SK-N-SH treated with all-trans-retinoic acid at 6 μM for 48 hours (cell line): Measurements from ENCODE around the gene GLRB.

Experiments used
- ARNTL ChIP-seq: fragments of 450-650 bp; formaldehyde crosslinking; IDR thresholded peaks from 2 replicates; pipeline ENCODE4 v1.5.0; 2020; ENCODE audit warnings: low read depth, mild to moderate bottlenecking, moderate library complexity, borderline replicate concordance
- ESRRG ChIP-seq: fragments of 250-450 bp; sonication (Bioruptor Pico); IDR thresholded peaks from 2 replicates; pipeline ENCODE4 v1.6.1; 2021; ENCODE audit warnings: mild to moderate bottlenecking
- OSR1 ChIP-seq: fragments of 250-450 bp; sonication (Bioruptor Pico); IDR thresholded peaks from 2 replicates; pipeline ENCODE4 v1.8.0; 2022; ENCODE audit warnings: moderate library complexity, mild to moderate bottlenecking, inconsistent platforms
- PPARA ChIP-seq: fragments of 250-450 bp; sonication (Bioruptor Pico); IDR thresholded peaks from 2 replicates; pipeline ENCODE4 v1.5.0; 2020; ENCODE audit warnings: mild to moderate bottlenecking, borderline replicate concordance
- TOX ChIP-seq: fragments of 250-450 bp; sonication (Bioruptor Pico); IDR thresholded peaks from 2 replicates; pipeline ENCODE4 v1.8.0; 2021; ENCODE audit warnings: mild to moderate bottlenecking, moderate library complexity, borderline replicate concordance
- ZFP3 ChIP-seq: fragments of 250-450 bp; sonication (Bioruptor Pico); IDR thresholded peaks from 2 replicates; pipeline ENCODE4 v1.5.0; 2020; ENCODE audit warnings: mild to moderate bottlenecking, moderate library complexity
- ZFP30 ChIP-seq: fragments of 450-650 bp; formaldehyde crosslinking; IDR thresholded peaks from 2 replicates; pipeline ENCODE4 v1.5.0; 2022; ENCODE audit warnings: mild to moderate bottlenecking, moderate library complexity
- ZNF565 ChIP-seq: fragments of 450-650 bp; formaldehyde crosslinking; conservative IDR thresholded peaks from 2 replicates; pipeline ENCODE4 v1.5.0; 2020; ENCODE audit warnings: low read depth, mild to moderate bottlenecking, moderate library complexity
- ZNF70 ChIP-seq: fragments of 450-650 bp; formaldehyde crosslinking; IDR thresholded peaks from 2 replicates; pipeline ENCODE4 v1.5.0; 2020; ENCODE audit warnings: mild to moderate bottlenecking, moderate library complexity
- ZNF8 ChIP-seq: fragments of 450-650 bp; formaldehyde crosslinking; IDR thresholded peaks from 2 replicates; pipeline ENCODE4 v1.5.0; 2020; ENCODE audit warnings: mild to moderate bottlenecking, moderate library complexity
- TF ChIP-seq, protein P1 (sequence below): fragments of 250-450 bp; sonication (Bioruptor Pico); IDR thresholded peaks from 2 replicates; pipeline ENCODE4 v1.8.0; 2021; ENCODE audit warnings: low read depth, mild to moderate bottlenecking, moderate library complexity, borderline replicate concordance
- TF ChIP-seq, protein P2 (sequence below): fragments of 250-450 bp; sonication (Bioruptor Pico); IDR thresholded peaks from 2 replicates; pipeline ENCODE4 v1.5.1; 2020; ENCODE audit warnings: low read depth, mild to moderate bottlenecking, moderate library complexity

DNA sequence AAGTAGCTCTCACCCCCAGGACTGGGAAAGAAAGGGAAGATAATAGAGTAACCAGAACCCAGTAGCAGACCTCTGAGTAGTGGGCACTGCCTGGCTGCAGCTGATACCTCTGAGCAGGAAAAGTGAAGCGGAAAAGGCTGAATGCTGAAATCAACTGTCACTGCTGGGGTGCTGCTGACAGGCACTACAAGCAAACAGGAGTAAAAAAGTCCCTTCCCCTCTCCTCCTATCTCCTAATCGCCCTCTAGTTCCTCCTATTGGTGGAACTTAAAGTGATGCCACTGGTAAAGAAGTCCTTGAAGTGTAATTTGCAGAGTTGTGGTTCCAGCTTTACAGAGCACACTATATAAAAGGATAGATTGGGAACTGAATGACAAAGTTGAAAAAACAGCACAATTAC lies 32.8 kb upstream of the GLRB start:
- TF ChIP-seq ESRRG: no peak
- TF ChIP-seq PPARA (CRISPR knock-in tag): no peak
- TF ChIP-seq OSR1 (CRISPR knock-in tag): no peak
- TF ChIP-seq ARNTL (CRISPR knock-in tag): no peak
- no peak for TF ChIP-seq ZFP30
- TF ChIP-seq, protein P1, sequence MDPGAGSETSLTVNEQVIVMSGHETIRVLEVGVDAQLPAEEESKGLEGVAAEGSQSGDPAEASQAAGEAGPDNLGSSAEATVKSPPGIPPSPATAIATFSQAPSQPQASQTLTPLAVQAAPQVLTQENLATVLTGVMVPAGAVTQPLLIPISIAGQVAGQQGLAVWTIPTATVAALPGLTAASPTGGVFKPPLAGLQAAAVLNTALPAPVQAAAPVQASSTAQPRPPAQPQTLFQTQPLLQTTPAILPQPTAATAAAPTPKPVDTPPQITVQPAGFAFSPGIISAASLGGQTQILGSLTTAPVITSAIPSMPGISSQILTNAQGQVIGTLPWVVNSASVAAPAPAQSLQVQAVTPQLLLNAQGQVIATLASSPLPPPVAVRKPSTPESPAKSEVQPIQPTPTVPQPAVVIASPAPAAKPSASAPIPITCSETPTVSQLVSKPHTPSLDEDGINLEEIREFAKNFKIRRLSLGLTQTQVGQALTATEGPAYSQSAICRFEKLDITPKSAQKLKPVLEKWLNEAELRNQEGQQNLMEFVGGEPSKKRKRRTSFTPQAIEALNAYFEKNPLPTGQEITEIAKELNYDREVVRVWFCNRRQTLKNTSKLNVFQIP (CRISPR knock-in tag): no peak
- no peak for TF ChIP-seq ZNF565 (CRISPR knock-in tag)
- TF ChIP-seq, protein P2, sequence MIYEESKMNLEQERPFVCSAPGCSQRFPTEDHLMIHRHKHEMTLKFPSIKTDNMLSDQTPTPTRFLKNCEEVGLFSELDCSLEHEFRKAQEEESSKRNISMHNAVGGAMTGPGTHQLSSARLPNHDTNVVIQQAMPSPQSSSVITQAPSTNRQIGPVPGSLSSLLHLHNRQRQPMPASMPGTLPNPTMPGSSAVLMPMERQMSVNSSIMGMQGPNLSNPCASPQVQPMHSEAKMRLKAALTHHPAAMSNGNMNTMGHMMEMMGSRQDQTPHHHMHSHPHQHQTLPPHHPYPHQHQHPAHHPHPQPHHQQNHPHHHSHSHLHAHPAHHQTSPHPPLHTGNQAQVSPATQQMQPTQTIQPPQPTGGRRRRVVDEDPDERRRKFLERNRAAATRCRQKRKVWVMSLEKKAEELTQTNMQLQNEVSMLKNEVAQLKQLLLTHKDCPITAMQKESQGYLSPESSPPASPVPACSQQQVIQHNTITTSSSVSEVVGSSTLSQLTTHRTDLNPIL (CRISPR knock-in tag): no peak
- no peak for TF ChIP-seq ZNF8 (CRISPR knock-in tag)
- TF ChIP-seq ZFP3 (CRISPR knock-in tag): no peak
- TF ChIP-seq ZNF70 (CRISPR knock-in tag): no peak
- no peak for TF ChIP-seq TOX (CRISPR knock-in tag)
